ENCODE data around the gene OSBPL3.

Gene OSBPL3

GRCh38 chr7:24756545-24757352 is 223.2 kb downstream of the OSBPL3 start:
- in situ Hi-C loops (cut with HindIII; ENCODE audit: low pct_ligation_motif_present, low sequenced_read_pairs), result no loop called here
- peak; percentile 12 for DNase-seq
- TF ChIP-seq CTCF (IDR thresholded peaks at IDR 0.05; ENCODE audit: low read depth, low read length, missing control alignments), result no peak
- H3K4me3 ChIP-seq (ENCODE audit: low read depth, low read length), result peak overlapping the region; percentile 75
- no peaks in the 10 kb centered on the region for H3K36me3 ChIP-seq (replicated peaks)
- peak overlapping the region; percentile 33 for H3K27ac ChIP-seq
- H3K27me3 ChIP-seq (replicated peaks), result no peaks in the 10 kb centered on the region

GRCh38 chr7:24755541-24756407 is 224.2 kb downstream of the OSBPL3 start:
- Histone ChIP-seq H3K27ac (no peak overlapping the region), H3K36me3 (replicated peaks) (no peaks in the 10 kb centered on the region), H3K27me3 (replicated peaks) (no peaks in the 10 kb centered on the region), H3K4me3 (ENCODE audit: low read depth, low read length) (no peak overlapping the region)
- TF ChIP-seq CTCF (IDR thresholded peaks at IDR 0.05; ENCODE audit: low read depth, low read length, missing control alignments), result no peak
- in situ Hi-C loops (cut with HindIII; ENCODE audit: low pct_ligation_motif_present, low sequenced_read_pairs), result no loop called here
- peak; percentile 26 for DNase-seq

- no peak overlapping the region for H3K4me3 ChIP-seq (ENCODE audit: low read depth, low read length)
- H3K36me3 ChIP-seq (replicated peaks), result no peaks in the 10 kb centered on the region
- TF ChIP-seq CTCF (IDR thresholded peaks at IDR 0.05; ENCODE audit: low read depth, low read length, missing control alignments), result no peak
- H3K27ac ChIP-seq, result no peak overlapping the region
- no peaks in the 10 kb centered on the region for H3K27me3 ChIP-seq (replicated peaks)
- in situ Hi-C loops (cut with HindIII; ENCODE audit: low pct_ligation_motif_present, low sequenced_read_pairs), result no loop called here
- DNase-seq, result no peak
These were observed 225.0 kb downstream of the OSBPL3 start for GRCh38 chr7:24754906-24755506.

GRCh38 chr7:24752073-24752800 is 227.7 kb downstream of the OSBPL3 start:
- Histone ChIP-seq H3K36me3 (replicated peaks) (no peaks in the 10 kb centered on the region), H3K4me3 (ENCODE audit: low read depth, low read length) (no peak overlapping the region), H3K27ac (no peak overlapping the region), H3K27me3 (replicated peaks) (no peaks in the 10 kb centered on the region)
- no peak for DNase-seq
- in situ Hi-C loops (cut with HindIII; ENCODE audit: low pct_ligation_motif_present, low sequenced_read_pairs), result no loop called here
- TF ChIP-seq CTCF (IDR thresholded peaks at IDR 0.05; ENCODE audit: low read depth, low read length, missing control alignments), result no peak

GRCh38 chr7:24751484-24751883 is 228.5 kb downstream of the OSBPL3 start:
- Histone ChIP-seq H3K36me3 (replicated peaks) (no peaks in the 10 kb centered on the region), H3K27ac (peak overlapping the region; percentile 62), H3K27me3 (replicated peaks) (no peaks in the 10 kb centered on the region), H3K4me3 (ENCODE audit: low read depth, low read length) (no peak overlapping the region)
- TF ChIP-seq CTCF (IDR thresholded peaks at IDR 0.05; ENCODE audit: low read depth, low read length, missing control alignments), result no peak
- DNase-seq, result no peak
- in situ Hi-C loops (cut with HindIII; ENCODE audit: low pct_ligation_motif_present, low sequenced_read_pairs), result no loop called here

Measured in brain microvascular endothelial cell (primary cell).